Liver (tissue), 9 donors: Measurements from ENCODE around the gene SMARCD2. TPM values are rescaled to one million over a fixed set of nuclear protein-coding genes. Genes with fewer than 3 reads are reported as not detected.

Experiments used
- DNase-seq: peaks from one replicate; pipeline ENCODE4 v3.0.0-alpha.2; 2017; ENCODE audit warnings: low spot score
- H3K27ac ChIP-seq, 2 donors: one replicate each; pipeline ENCODE4 v1.7.0; 2013; ENCODE audit warnings: inconsistent platforms in 2 of 2, low read length in 2 of 2, control low read depth in 1 of 2, low read depth in 1 of 2, mild to moderate bottlenecking in 1 of 2
- H3K27me3 ChIP-seq, 4 donors: one replicate each; pipeline versions ENCODE4 v1.6.1 to v1.7.0; 2013; ENCODE audit warnings: low read length in 3 of 4, inconsistent platforms in 1 of 4, mild to moderate bottlenecking in 1 of 4, moderate library complexity in 1 of 4; ENCODE audit not compliant: control insufficient read depth in 4 of 4, insufficient read depth in 4 of 4
- H3K36me3 ChIP-seq, 4 donors: one replicate each; pipeline versions ENCODE4 v1.6.1 to v1.7.0; 2013; ENCODE audit warnings: low read length in 3 of 4, mild to moderate bottlenecking in 3 of 4, low read depth in 1 of 4, moderate library complexity in 1 of 4; ENCODE audit not compliant: control insufficient read depth in 4 of 4, insufficient read depth in 3 of 4
- H3K4me1 ChIP-seq, 4 donors: one replicate each; pipeline versions ENCODE4 v1.6.1 to v1.7.0; 2013; ENCODE audit warnings: low read length in 3 of 4, mild to moderate bottlenecking in 3 of 4, moderate library complexity in 1 of 4; ENCODE audit not compliant: control insufficient read depth in 4 of 4, insufficient read depth in 4 of 4
- H3K4me3 ChIP-seq, 3 donors: one replicate each; pipeline versions ENCODE4 v1.6.1 to v1.7.0; 2013; ENCODE audit warnings: low read length in 3 of 3, control low read depth in 1 of 3, low read depth in 1 of 3, mild to moderate bottlenecking in 1 of 3
- H3K9ac ChIP-seq, 2 donors: one replicate each; pipeline ENCODE4 v1.7.0; 2013; ENCODE audit warnings: low read length in 2 of 2, mild to moderate bottlenecking in 2 of 2, moderate library complexity in 2 of 2, control low read depth in 1 of 2, low read depth in 1 of 2
- H3K9me3 ChIP-seq, 4 donors: one replicate each; pipeline versions ENCODE4 v1.6.1 to v1.7.0; 2013; ENCODE audit warnings: low read length in 3 of 4; ENCODE audit not compliant: control insufficient read depth in 4 of 4
- ATF3 ChIP-seq: IDR thresholded peaks from 2 replicates; pipeline ENCODE4 v1.6.1; 2016; ENCODE audit warnings: antibody characterized with exemption
- CTCF ChIP-seq: fragments of 150-350 bp; IDR thresholded peaks from 2 replicates; pipeline ENCODE4 v1.5.1; 2017; ENCODE audit warnings: improper control_type of control experiment, low read depth, low read length; ENCODE audit not compliant: missing input control
- EGR1 ChIP-seq, 2 donors: IDR thresholded peaks; 2 replicates each; pipeline ENCODE4 v1.6.1; 2016 to 2018; ENCODE audit warnings: antibody characterized with exemption in 2 of 2, low read depth in 2 of 2
- NR2F2 ChIP-seq: IDR thresholded peaks from 2 replicates; pipeline ENCODE4 v1.6.1; 2016; ENCODE audit warnings: antibody characterized with exemption
- RAD21 ChIP-seq, 2 donors: IDR thresholded peaks; 2 replicates each; pipeline ENCODE4 v1.6.1; 2016; ENCODE audit warnings: antibody characterized with exemption in 2 of 2, mild to moderate bottlenecking in 2 of 2
- REST ChIP-seq: IDR thresholded peaks from 2 replicates; pipeline ENCODE4 v1.6.1; 2016; ENCODE audit warnings: antibody characterized with exemption, mild to moderate bottlenecking
- RXRA ChIP-seq, 2 donors: IDR thresholded peaks; 2 replicates each; pipeline ENCODE4 v1.6.1; 2017 to 2018; ENCODE audit warnings: antibody characterized with exemption in 2 of 2, mild to moderate bottlenecking in 1 of 2
- SP1 ChIP-seq: IDR thresholded peaks from 2 replicates; pipeline ENCODE4 v1.6.1; 2018; ENCODE audit warnings: antibody characterized with exemption, mild to moderate bottlenecking
- TAF1 ChIP-seq: conservative IDR thresholded peaks from 2 replicates; pipeline ENCODE4 v1.6.1; 2016; ENCODE audit warnings: antibody characterized with exemption, mild to moderate bottlenecking
- YY1 ChIP-seq: IDR thresholded peaks from 2 replicates; pipeline ENCODE4 v1.6.1; 2016; ENCODE audit warnings: antibody characterized with exemption, mild to moderate bottlenecking
- WGBS: extraction: QIAGEN DNeasy Blood & Tissue Kit; methylation state at CpG from one replicate; pipeline ENCODE4 v1.1.7; 2013; 5-methylcytosine and 5-hydroxymethylcytosine counted together
- polyA plus RNA-seq, 2 donors: library from polyadenylated mRNA; stranded (reverse) in 1 of 2; unstranded in 1 of 2; fragments of 200-250 nt in 1 of 2; fragments of >200 nt in 1 of 2; fragmentation: Nextera tagmentation in 1 of 2; extraction: Ambion mirVana in 1 of 2; gene quantifications; one replicate each; pipeline versions ENCODE4 v1.2.1 to v1.2.3, GENCODE V29; 2013 to 2015
- total RNA-seq, 2 donors: library from RNA; depleted of rRNA; stranded (reverse); fragments of >200 nt; gene quantifications; one replicate each; pipeline ENCODE4 v1.2.3, GENCODE V29; 2014
- TF ChIP-seq, protein P1 (sequence below): IDR thresholded peaks from 2 replicates; pipeline ENCODE4 v1.6.1; 2016; ENCODE audit warnings: antibody characterized with exemption
- donor health status: healthy.
- donor health status: healthy.
- donor health status: healthy.
- donor health status: healthy.
- donor health status: healthy.

The SMARCD2 gene
- total and polyA plus RNA-seq, 4 donors, result 14.5 to 67.9 (median 39.4) TPM

DNA sequence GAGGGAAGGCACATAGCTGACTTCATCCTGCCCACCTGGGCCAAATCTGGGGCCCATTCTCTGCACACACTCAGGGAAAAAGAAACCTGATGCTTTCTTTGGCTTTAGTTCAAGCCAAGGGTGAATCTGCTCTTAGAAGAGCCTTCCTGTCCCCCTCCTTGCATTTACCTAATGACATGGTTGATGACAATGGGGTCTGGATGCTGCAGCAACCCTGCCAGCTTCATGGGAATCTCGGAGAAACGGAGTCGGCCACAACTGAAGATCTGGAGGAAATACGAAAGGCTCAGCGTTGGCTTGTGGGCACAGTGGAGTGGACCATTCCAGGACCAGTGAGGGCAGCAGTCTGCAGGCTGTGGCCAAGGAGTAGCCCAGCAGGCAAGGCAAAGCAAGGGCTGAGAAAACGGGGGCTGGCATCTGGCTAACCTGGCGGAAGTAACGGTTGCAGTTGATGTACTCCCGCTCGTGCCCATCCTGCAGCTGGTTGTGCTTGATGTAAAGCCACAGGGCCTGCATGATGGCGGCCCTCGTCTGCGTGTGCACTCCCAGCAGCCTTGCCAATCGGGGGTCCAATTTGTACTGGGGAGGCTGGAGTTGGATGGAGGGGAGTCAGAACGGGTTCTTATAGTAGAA, 8.6 kb downstream of the SMARCD2 start:
- DNase-seq, result no peak
- Histone ChIP-seq H3K4me1 (peaks cover 9 to 21% (median 16%) of the 10 kb centered on the region in 4 donors), H3K9ac (no peak overlapping the region), H3K36me3 (peaks cover 27 to 69% (median 60%) of the 10 kb centered on the region in 4 donors), H3K27me3 (no peaks in the 10 kb centered on the region), H3K27ac (no peak overlapping the region), H3K9me3 (no peaks in the 10 kb centered on the region), H3K4me3 (no peak overlapping the region)
- TF ChIP-seq REST, result no peak
- no peak for TF ChIP-seq RAD21 (IDR thresholded peaks at IDR 0.05)
- no peak for TF ChIP-seq ATF3
- no peak for TF ChIP-seq EGR1 (IDR thresholded peaks at IDR 0.05; ENCODE audit: low read depth in 2 of 2)
- TF ChIP-seq, protein P1, sequence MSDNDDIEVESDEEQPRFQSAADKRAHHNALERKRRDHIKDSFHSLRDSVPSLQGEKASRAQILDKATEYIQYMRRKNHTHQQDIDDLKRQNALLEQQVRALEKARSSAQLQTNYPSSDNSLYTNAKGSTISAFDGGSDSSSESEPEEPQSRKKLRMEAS, result no peak
- TF ChIP-seq RXRA (IDR thresholded peaks at IDR 0.05), result no peak
- WGBS, result 95% methylated on average over 15 of the region's 15 CpGs

- 86% methylated on average over 14 of the region's 14 CpGs for WGBS
- H3K36me3 ChIP-seq, result peaks cover 27 to 69% (median 60%) of the 10 kb centered on the region in 4 donors
- DNase-seq, result no peak
Measured at GRCh38 chr17:63833026-63833740, 9.3 kb downstream of the SMARCD2 start.

GRCh38 chr17:63832455-63832854, 10.0 kb downstream of the SMARCD2 start:
- Histone ChIP-seq H3K27me3 (no peaks in the 10 kb centered on the region), H3K9ac (no peak overlapping the region), H3K27ac (no peak overlapping the region), H3K4me1 (peaks cover 0 to 20% (median 11%) of the 10 kb centered on the region in 4 donors), H3K4me3 (no peak overlapping the region), H3K9me3 (no peaks in the 10 kb centered on the region), H3K36me3 (peaks cover 27 to 69% (median 60%) of the 10 kb centered on the region in 4 donors)
- WGBS, result 86% methylated on average over 2 of the region's 2 CpGs
- no peak for TF ChIP-seq TAF1
- no peak for TF ChIP-seq CTCF
- TF ChIP-seq, protein P1, result no peak
- no peak for DNase-seq

More at GRCh38 chr17:63833026-63833740, 9.3 kb downstream of the SMARCD2 start:
- H3K27ac ChIP-seq, result no peak overlapping the region
- no peaks in the 10 kb centered on the region for H3K9me3 ChIP-seq
- TF ChIP-seq RAD21 (IDR thresholded peaks at IDR 0.05), result no peak
- no peak for TF ChIP-seq EGR1 (IDR thresholded peaks at IDR 0.05; ENCODE audit: low read depth in 2 of 2)
- TF ChIP-seq SP1, result no peak
- no peak for TF ChIP-seq YY1
- no peak for TF ChIP-seq ATF3
- TF ChIP-seq NR2F2, result no peak
- H3K4me1 ChIP-seq, result peaks cover 6 to 21% (median 15%) of the 10 kb centered on the region in 4 donors
- no peak overlapping the region for H3K9ac ChIP-seq
- H3K4me3 ChIP-seq, result no peak overlapping the region
- no peaks in the 10 kb centered on the region for H3K27me3 ChIP-seq
